Measurements from ENCODE around the gene SLC49A3. TPM values are rescaled to one million over a fixed set of nuclear protein-coding genes. Genes with fewer than 3 reads are reported as not detected.
"Not testable (repeated sequence)": the region's sequence is repeated elsewhere in the genome, so short reads cannot be mapped to it uniquely, and the experiment has no call there.

SLC49A3 gene
- total RNA-seq, 1 experiment from 2014 or later, result 2.0 TPM

- DNase-seq, result no peak
- no peaks in the 10 kb centered on the region; the same call in 1 of the 2 replicates for H3K27me3 ChIP-seq (ENCODE audit: control insufficient read depth, insufficient read depth, low read length)
- H3K36me3 ChIP-seq (replicated peaks; ENCODE audit: control insufficient read depth, insufficient read depth, low read length), result peaks cover 14% of the 10 kb centered on the region
Observed at GRCh38 chr4:675036-675882, 13.7 kb downstream of the SLC49A3 start.

GRCh38 chr4:674172-675035 lies 14.5 kb downstream of the SLC49A3 start, which contains the start of the genes ATP5ME and MYL5:
Gene ATP5ME, minus strand, starts transcription at chr4:674276. Its CDS starts 29 bp downstream, at chr4:674247.
Gene MYL5, plus strand, starts transcription at chr4:674542. Its CDS starts 3,485 bp downstream, at chr4:678027.
- peak within 1 kb of the TSS; percentile 92 for H3K4me3 ChIP-seq (ENCODE audit: insufficient read depth, low read depth, low read length)
- no peaks in the 10 kb centered on the region; the same call in 1 of the 2 replicates for H3K27me3 ChIP-seq (ENCODE audit: control insufficient read depth, insufficient read depth, low read length)
- DNase-seq, result peak; percentile 100
- peaks cover 14% of the 10 kb centered on the region for H3K36me3 ChIP-seq (replicated peaks; ENCODE audit: control insufficient read depth, insufficient read depth, low read length)

More at GRCh38 chr4:675036-675882, 13.7 kb downstream of the SLC49A3 start:
- peak overlapping the region; percentile 92 for H3K4me3 ChIP-seq (ENCODE audit: insufficient read depth, low read depth, low read length)

GRCh38 chr4:673349-674091 lies 15.4 kb downstream of the SLC49A3 start:
- DNase-seq, result no peak
- peaks cover 14% of the 10 kb centered on the region for H3K36me3 ChIP-seq (replicated peaks; ENCODE audit: control insufficient read depth, insufficient read depth, low read length)
- no peaks in the 10 kb centered on the region for H3K27me3 ChIP-seq (ENCODE audit: control insufficient read depth, insufficient read depth, low read length)
- peak overlapping the region; percentile 82 for H3K4me3 ChIP-seq (ENCODE audit: insufficient read depth, low read depth, low read length)

- H3K36me3 ChIP-seq (replicated peaks; ENCODE audit: control insufficient read depth, insufficient read depth, low read length), result peaks cover 14% of the 10 kb centered on the region
- DNase-seq, result no peak
- no peaks in the 10 kb centered on the region for H3K27me3 ChIP-seq (ENCODE audit: control insufficient read depth, insufficient read depth, low read length)
Observed at GRCh38 chr4:671769-672168, 17.2 kb downstream of the SLC49A3 start.

GRCh38 chr4:669806-670559 lies 19.0 kb downstream of the SLC49A3 start:
- H3K27me3 ChIP-seq (ENCODE audit: control insufficient read depth, insufficient read depth, low read length); DNase-seq; H3K4me3 ChIP-seq (ENCODE audit: insufficient read depth, low read depth, low read length): not testable (repeated sequence)
- H3K36me3 ChIP-seq (replicated peaks; ENCODE audit: control insufficient read depth, insufficient read depth, low read length), result peaks cover 14% of the 10 kb centered on the region

More at GRCh38 chr4:671769-672168, 17.2 kb downstream of the SLC49A3 start:
- no peak overlapping the region for H3K4me3 ChIP-seq (ENCODE audit: insufficient read depth, low read depth, low read length)

GRCh38 chr4:668219-668618 lies 20.7 kb downstream of the SLC49A3 start:
- H3K27me3 ChIP-seq (ENCODE audit: control insufficient read depth, insufficient read depth, low read length); DNase-seq; H3K4me3 ChIP-seq (ENCODE audit: insufficient read depth, low read depth, low read length): not testable (repeated sequence)
- peaks cover 14% of the 10 kb centered on the region for H3K36me3 ChIP-seq (replicated peaks; ENCODE audit: control insufficient read depth, insufficient read depth, low read length)

GRCh38 chr4:667545-667925 lies 21.4 kb downstream of the SLC49A3 start:
- H3K27me3 ChIP-seq (ENCODE audit: control insufficient read depth, insufficient read depth, low read length), result no peaks in the 10 kb centered on the region
- DNase-seq, result no peak
- H3K36me3 ChIP-seq (replicated peaks; ENCODE audit: control insufficient read depth, insufficient read depth, low read length), result peaks cover 12% of the 10 kb centered on the region
- H3K4me3 ChIP-seq (ENCODE audit: insufficient read depth, low read depth, low read length), result no peak overlapping the region

- Histone ChIP-seq H3K27me3 (ENCODE audit: control insufficient read depth, insufficient read depth, low read length) (no peaks in the 10 kb centered on the region), H3K36me3 (replicated peaks; ENCODE audit: control insufficient read depth, insufficient read depth, low read length) (peaks cover 6% of the 10 kb centered on the region), H3K4me3 (ENCODE audit: insufficient read depth, low read depth, low read length) (no peak overlapping the region)
- DNase-seq, result no peak
Observed at GRCh38 chr4:666822-667544, 22.0 kb downstream of the SLC49A3 start.

GRCh38 chr4:666436-666810 lies 22.5 kb downstream of the SLC49A3 start:
- Histone ChIP-seq H3K27me3 (ENCODE audit: control insufficient read depth, insufficient read depth, low read length) (no peaks in the 10 kb centered on the region), H3K4me3 (ENCODE audit: insufficient read depth, low read depth, low read length) (no peak overlapping the region), H3K36me3 (replicated peaks; ENCODE audit: control insufficient read depth, insufficient read depth, low read length) (peaks cover under 1% of the 10 kb centered on the region; the same call in 1 of the 2 replicates)
- no peak for DNase-seq

GRCh38 chr4:665751-666435 lies 23.1 kb downstream of the SLC49A3 start:
- no peaks in the 10 kb centered on the region for H3K27me3 ChIP-seq (ENCODE audit: control insufficient read depth, insufficient read depth, low read length)
- DNase-seq, result no peak
- H3K36me3 ChIP-seq (replicated peaks; ENCODE audit: control insufficient read depth, insufficient read depth, low read length), result no peaks in the 10 kb centered on the region
- no peak overlapping the region for H3K4me3 ChIP-seq (ENCODE audit: insufficient read depth, low read depth, low read length)

GRCh38 chr4:665381-665750 lies 23.6 kb downstream of the SLC49A3 start:
- DNase-seq, result no peak
- no peak overlapping the region for H3K4me3 ChIP-seq (ENCODE audit: insufficient read depth, low read depth, low read length)
- no peaks in the 10 kb centered on the region for H3K36me3 ChIP-seq (replicated peaks; ENCODE audit: control insufficient read depth, insufficient read depth, low read length)
- no peaks in the 10 kb centered on the region for H3K27me3 ChIP-seq (ENCODE audit: control insufficient read depth, insufficient read depth, low read length)

- Histone ChIP-seq H3K36me3 (replicated peaks; ENCODE audit: control insufficient read depth, insufficient read depth, low read length) (no peaks in the 10 kb centered on the region), H3K4me3 (ENCODE audit: insufficient read depth, low read depth, low read length) (no peak overlapping the region; the same call in 1 of the 2 replicates), H3K27me3 (ENCODE audit: control insufficient read depth, insufficient read depth, low read length) (no peaks in the 10 kb centered on the region)
- DNase-seq, result no peak
Observed at GRCh38 chr4:664713-665231, 24.2 kb downstream of the SLC49A3 start.

Data from H7 (cell line).